Right ventricle myocardium inferior (tissue), 1 donor: Measurements from ENCODE around the gene WDFY3. TPM values are rescaled to one million over a fixed set of nuclear protein-coding genes. Genes with fewer than 3 reads are reported as not detected.

Experiments
- ATAC-seq: fragments of 200-7000 bp; cut with Tn5 transposase; one replicate; pipeline ENCODE4 v1.9.1; 2020; ENCODE audit warnings: mild to moderate bottlenecking, moderate library complexity
- DNase-seq: peaks from one replicate; pipeline ENCODE4 v3.0.0; 2021; ENCODE audit errors: missing footprints
- intact Hi-C: fragments of 100-400 bp; cut with DNase I; formaldehyde crosslinking; loops from one replicate; pipeline ENCODE4 v1.11.0; 2022
- total RNA-seq: library from RNA; stranded (reverse); fragmentation: NEBNext Ultra II Directional; extraction: Animal tissue kit (Norgen Biotek cat#: 25700); gene quantifications from one replicate; pipeline ENCODE4 v1.2.1, GENCODE V29; 2021
- donor health status: DM: no; HTN: yes; CAD: no; lungs with severe emphysema.

WDFY3 gene
- total RNA-seq, 1 donor from 2014 or later: 41.0 TPM

DNA sequence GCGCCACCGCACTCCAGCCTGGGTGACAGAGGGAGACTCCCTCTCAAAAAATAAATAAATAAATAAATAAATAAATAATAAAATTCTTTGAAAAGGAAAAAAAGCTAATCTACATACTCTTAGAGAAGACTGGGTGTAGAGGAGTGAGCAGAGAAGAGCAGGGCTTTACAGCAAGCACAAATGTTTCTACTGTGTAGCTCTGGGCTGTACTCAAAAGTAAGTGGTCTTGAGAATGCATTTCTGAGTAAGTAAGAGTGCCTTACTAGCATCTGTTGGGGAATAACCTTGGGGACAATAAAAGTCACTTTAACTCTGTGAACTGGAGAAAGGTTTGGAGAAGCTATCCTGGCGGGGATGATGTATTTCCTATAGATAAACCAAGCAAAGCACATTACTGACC, 185.8 kb downstream of the WDFY3 start:
- intact Hi-C loops: no loop called here
- DNase-seq (no peak), ATAC-seq (no peak)

DNA sequence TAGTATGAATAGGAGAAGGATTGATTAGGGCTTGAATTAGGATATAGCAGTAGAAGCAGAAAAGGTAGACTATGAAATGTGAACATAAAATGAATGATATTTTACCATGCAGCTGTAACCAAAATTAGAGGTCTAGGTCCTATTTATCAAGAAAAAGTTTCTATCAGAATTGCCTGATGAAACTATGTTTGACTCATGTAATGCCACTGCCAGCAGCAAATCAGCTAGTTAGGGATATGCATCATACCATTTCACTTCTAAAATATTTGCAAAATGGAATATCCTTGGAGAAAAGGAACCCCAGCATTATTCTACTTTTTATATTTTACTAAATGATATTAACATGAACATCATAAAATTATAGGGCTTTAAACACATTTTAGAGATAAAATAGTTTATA, 188.4 kb downstream of the WDFY3 start:
- ATAC-seq (no peak), DNase-seq (no peak)
- intact Hi-C loops: no loop called here

DNA sequence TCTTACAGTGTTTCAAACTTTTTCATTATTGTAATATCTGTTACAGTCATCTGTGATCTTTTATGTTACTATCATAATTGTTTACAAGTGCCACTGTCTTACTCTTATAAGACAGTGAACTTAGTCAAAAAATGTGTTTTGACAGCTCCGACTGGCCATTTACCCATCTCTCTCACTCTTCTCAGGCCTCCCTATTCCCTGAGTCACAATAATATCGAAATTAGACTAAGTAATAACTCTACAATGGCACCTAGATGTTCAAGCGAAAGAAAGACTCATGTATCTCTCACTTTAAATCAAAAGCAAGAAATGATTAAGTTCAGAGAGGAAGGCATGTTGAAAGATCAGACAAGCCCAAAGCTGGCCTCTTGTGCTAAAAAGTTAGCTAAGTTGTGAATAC, 199.3 kb downstream of the WDFY3 start:
- DNase-seq: no peak
- no peak for ATAC-seq
- intact Hi-C loops: no loop called here

DNA sequence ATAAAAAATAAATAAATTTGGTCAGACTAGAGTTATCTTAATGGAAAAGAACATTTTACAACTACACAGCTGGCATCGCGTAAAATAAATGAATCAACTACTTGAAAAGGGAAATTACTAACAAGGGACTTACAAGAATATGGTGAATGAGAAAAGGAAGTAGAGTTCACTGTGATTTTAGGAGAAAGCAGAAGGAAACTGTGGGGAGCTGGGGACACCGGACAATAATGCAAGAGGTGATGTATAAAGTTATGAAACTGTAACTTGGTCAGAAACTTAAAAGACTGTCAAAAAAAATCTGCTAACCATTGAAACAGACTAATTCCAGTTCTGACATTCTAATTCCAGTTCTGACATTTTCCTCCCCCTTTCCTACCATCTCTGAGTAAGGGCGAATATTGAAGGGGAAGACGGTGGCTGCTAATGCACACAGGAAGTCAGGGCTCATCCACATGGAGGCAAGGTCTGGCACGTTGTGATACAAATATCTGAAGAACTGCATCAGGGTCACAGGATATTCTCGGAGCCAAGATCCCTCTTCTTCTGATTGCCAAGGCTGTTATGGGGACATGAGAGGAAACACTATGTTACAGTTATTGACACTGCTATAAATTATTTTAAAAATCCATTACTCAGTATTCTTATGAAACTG, 213.0 kb downstream of the WDFY3 start:
- intact Hi-C loops: no loop called here
- no peak for DNase-seq
- ATAC-seq: no peak

DNA sequence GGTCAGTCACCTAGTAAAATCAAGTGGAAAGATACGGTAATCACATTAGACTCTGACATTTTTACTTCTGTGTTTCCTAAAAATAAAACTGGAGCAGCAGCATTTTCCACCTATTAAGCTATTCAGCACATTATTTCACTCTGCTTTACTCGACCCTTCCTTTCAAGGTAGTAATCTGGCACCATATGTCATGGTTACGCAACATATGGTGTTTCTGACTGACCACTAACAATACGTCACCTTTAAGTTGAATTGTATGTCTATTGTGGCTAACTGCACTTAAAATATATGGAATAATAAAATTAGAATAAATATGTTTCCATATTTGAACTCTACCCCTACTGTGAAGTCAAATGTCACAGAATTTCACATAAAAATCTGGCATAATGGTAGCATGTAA, 214.8 kb downstream of the WDFY3 start:
- intact Hi-C loops: no loop called here
- no peak for DNase-seq
- no peak for ATAC-seq

DNA sequence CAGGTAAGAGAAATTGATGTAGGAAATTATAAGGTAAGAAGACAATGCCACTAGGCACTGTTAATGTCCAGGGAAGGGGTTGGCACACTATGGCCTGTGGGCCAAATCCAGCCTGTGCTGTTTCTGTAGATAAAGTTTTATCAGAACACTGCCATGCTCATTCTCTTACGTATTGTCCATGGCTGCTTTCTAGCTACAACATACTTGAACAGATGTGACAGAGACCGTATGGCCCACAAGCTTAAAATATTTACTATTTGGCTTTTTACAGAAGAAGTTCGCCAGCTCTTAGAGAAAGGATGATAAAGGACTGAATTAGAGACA, 215.6 kb downstream of the WDFY3 start:
- intact Hi-C loops: loop anchor here (1.0 kb wide), 1 partner anchor 220 kb away; no protein-coding TSS in a partner anchor
- DNase-seq: no peak
- peak; percentile 8 for ATAC-seq

DNA sequence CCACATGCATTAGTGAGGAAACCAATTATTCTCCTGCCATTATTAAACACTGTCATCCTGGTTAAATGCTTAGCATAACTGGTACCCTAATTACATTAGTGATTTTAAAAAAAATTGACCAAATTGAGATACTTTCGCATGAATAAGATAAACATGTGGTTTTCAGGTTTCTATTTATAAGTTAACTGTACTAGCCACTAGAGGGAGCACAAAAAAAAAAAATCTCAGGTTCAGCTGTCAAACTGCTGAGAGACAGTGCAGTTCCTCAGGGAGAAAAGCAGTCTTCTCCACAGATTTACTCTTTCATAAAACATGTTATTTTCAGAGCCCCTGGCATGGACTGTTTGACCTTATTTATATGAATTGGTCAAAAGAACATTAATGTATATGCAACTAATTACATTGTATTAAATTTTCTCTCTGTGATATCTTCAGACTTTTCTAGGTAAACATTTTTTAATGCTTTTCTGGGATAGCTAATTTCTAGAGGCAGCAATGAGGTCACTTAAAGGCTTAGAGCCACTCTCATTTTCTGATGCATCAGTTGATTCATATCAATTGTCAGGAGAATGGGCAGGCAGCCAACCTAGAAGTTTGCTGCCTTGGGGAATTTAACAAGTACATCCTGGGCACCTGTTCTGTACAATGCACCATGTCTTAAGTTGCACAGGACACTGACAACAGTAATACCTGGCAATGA, 216.1 kb downstream of the WDFY3 start:
- ATAC-seq: peak; percentile 57
- intact Hi-C loops: loop anchor here (1.0 kb wide), 1 partner anchor 221 kb away; no protein-coding TSS in a partner anchor
- DNase-seq: no peak

DNA sequence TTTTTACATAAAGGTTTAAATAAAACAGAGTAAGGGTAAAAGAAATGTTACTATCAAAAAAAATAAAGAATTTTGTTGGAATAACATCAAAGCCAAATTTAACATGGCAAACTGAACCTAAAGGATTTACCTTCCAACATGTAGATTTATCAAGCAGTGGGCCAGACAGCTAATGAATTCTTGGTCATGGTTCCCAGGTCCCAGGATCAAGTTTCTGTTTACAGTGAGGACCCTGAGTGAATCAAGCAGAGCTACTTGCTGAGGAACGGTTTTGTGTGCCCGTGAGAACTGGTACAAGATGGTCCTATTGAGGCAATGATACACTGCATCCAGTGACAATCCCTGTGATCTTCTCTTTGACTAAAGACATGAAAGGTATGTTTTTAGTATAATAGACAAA, 226.4 kb downstream of the WDFY3 start:
- no peak for ATAC-seq
- intact Hi-C loops: no loop called here
- DNase-seq: no peak

DNA sequence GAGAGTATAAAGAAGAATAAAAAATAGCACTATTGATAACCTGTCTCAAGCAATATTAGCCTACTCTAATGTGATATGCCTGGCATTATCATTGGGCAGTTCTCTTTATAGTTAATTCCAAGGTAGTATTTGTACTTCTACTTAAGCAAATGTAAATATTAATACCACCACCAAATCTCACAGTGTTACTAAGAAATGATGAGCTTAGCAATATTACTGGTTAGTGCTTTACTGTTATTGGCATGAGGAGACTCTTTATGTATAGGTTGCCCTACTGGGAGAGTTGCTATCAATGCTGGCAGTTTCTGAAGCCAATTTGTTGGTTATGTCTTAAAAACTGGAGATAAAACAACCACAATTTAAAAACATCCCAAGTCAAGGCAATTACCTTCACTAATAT, 227.9 kb downstream of the WDFY3 start:
- no peak for DNase-seq
- intact Hi-C loops: no loop called here
- ATAC-seq: no peak

DNA sequence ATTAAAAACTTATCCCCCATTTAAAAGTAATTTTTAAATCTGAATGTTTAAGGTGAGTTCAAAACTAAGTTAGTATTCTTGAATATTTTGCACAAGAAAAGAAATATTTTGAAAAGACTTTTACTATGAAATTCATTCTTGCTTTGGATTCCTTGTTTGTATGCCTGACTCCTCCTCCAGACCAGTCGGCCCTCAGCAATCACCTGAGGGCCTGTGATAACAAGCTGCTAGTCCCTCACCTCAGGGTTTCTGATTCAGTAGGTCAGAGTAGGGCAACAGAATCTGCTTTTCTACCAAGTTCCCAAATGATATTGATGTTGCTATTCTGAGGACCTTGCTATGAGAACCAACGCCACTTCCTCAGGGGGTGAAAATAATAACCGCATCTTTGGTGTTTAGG, 228.8 kb downstream of the WDFY3 start:
- no peak for DNase-seq
- no peak for ATAC-seq
- intact Hi-C loops: no loop called here

DNA sequence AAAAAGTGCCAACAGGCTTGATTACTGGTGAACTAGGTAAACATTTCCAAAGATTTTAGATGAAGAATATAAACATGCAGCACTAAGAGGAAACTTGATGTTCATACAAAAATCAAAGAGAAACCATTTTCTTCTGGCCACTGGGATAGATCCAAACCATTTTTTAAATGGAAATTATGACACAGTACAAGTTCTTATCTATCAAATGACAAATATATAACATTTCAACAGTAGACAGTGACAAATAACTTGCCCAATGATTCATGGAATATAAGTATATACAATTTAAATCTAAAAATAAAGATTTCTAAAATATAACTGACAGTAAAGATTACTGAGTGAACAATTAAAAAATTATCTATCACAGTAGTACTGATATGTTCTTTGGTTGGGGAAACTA, 232.5 kb downstream of the WDFY3 start:
- ATAC-seq (peak; percentile 34), DNase-seq (no peak)
- intact Hi-C loops: no loop called here

DNA sequence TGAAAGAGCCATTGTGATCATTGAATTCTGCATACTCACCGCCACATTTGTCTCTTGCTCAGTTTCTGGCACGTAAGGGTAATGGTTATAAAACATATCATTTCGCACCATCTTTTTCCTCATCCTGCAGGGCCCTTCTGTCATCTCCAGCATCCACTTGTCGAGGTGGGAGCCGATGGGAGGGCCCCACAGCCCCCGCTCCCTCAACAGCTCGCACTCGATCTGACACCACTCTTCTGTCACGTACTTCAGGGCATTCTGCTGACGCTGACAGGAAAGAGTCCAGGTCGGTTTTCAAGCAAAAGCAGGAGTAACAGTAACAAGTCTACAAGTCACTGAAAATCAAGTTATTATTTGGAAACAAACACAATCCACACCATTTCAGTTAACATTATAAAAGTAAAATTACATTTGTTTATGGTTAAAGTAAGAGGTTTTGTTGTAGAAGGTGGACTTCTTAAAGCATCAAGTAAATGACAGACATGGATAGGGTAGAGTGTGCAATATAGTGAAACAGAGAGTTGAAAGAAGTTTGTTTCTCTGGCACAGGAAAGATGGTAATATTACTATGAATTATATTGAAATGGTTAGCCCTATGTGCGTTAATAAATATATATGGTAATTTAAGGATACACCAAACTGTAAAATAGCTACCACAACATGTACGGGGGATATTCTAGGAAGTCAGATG, 233.0 kb downstream of the WDFY3 start:
- intact Hi-C loops: no loop called here
- ATAC-seq: peak; percentile 97
- peak; percentile 67 for DNase-seq

DNA sequence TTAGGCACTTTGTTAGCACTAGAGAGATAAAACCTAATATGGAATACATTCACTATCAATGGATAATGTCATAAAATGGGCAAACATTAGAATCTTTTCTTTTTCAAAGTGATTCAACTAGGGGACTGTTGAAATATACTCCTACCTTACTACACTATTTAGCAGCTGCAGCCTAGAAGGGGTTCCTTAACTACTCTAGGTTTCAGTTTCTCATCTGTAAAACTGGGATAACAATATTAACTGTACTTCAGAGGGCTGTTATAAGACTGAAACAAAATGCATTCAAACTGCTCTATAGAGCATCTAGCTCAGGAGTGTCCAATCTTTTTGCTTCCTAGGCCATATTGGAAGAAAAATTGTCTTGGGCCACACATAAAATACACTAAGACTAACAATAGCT, 236.1 kb downstream of the WDFY3 start:
- no peak for ATAC-seq
- intact Hi-C loops: no loop called here
- no peak for DNase-seq

DNA sequence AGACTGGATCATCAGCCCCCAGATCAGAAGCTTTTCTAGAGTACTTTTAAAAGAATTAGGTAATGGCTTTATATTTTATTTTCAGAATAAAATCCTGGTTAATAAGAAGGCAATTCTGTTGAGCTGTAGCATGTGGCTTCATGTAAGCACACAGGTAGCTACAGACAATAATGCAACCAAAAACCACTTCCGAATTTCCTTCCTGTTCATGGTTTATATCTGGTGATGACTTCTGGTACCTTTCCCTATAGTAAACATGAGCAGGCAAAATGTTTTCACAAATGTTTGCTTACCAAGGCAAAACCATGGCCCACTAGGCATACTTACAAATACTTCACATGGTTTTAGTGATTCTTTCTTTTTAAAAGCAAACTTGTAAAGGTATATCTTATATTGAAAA, 239.0 kb downstream of the WDFY3 start:
- ATAC-seq (no peak), DNase-seq (no peak)
- intact Hi-C loops: loop anchor here (10.0 kb wide), 1 partner anchor 143 kb away; the partner anchor contains the start of gene CDS1

DNA sequence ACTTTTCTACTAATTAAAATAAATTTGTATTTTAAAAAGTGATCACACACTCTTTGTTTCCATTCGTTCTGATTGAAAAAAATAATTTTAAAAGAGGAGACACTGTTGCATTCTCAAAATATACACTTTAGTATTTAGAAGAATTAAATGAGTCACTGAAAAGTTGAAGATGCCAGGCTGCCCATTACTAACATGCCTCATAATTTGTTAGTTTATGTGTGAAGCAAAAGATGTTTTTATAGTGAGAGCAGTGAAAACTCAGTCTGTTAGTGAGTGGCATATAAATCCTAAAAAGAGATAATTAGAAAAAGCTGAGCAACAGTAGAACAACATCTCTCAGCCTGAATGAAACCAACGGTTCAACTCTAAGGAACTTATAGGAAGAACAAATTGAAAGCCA, 240.1 kb downstream of the WDFY3 start:
- ATAC-seq: no peak
- no peak for DNase-seq

DNA sequence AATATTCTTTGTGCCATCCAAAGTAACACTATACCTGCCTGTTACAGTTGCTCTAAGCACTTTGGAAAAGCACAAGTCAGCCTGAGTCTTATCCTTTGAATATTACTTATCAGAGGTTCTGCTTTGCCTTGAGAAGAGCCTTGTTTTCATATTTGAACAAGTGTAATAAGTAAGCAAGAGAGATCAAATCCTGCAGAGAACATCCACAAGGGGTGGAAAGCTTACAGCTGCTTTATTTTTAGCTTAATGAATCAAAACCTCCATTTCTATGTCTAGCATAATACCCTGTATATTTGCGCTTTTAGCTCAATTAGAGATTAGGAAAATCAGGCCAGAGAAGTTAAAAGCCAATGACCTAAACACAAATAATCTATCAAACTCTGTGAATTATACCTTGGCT, 243.8 kb downstream of the WDFY3 start:
- intact Hi-C loops: loop anchor here (10.0 kb wide), 1 partner anchor 138 kb away; the partner anchor contains the start of gene CDS1
- ATAC-seq: no peak

More for the DNA sequence above, 240.1 kb downstream of the WDFY3 start:
- intact Hi-C loops: loop anchor here (10.0 kb wide), 1 partner anchor 142 kb away; the partner anchor contains the start of gene CDS1

DNA sequence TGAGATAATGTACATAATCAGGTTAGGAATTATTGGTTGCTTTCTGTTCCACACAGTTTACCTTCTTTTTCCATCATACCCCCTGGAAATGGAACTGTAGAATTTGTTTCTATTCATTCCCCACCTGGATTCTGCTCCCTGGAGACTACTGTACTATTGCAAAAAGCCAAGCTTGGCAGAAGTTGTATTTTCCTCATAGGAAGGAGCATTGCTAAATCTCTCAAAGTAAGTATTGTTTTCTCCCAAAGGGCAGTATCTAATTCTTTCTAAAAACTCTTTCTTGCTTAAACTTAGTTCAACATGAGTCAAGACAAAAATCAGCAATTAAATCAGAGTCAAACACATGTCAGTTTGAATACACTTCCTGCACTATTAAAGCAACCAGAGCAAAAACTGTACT, 247.4 kb downstream of the WDFY3 start:
- ATAC-seq (peak; percentile 52), DNase-seq (no peak)
- intact Hi-C loops: no loop called here

More for the DNA sequence above, 243.8 kb downstream of the WDFY3 start:
- DNase-seq: no peak

DNA sequence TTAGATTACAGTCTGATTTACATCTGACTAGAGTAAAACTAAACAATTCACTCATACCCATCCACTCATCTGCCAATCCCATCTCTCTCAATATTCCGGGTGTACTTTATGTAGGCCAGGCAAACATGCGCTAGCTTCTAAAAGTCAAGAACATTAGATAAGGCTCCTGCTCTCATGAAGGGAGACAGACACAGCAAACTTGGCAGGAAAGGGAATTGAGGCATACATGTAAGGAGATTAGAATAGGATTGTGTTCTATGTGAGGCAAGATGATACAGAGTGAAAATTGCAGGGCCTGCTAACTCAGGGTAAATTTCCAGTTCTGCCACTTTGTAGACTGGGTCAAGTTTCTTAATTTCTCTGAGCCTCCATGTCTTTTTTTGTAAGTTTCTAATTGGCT, 247.8 kb downstream of the WDFY3 start:
- ATAC-seq (peak; percentile 61), DNase-seq (no peak)
- intact Hi-C loops: no loop called here

DNA sequence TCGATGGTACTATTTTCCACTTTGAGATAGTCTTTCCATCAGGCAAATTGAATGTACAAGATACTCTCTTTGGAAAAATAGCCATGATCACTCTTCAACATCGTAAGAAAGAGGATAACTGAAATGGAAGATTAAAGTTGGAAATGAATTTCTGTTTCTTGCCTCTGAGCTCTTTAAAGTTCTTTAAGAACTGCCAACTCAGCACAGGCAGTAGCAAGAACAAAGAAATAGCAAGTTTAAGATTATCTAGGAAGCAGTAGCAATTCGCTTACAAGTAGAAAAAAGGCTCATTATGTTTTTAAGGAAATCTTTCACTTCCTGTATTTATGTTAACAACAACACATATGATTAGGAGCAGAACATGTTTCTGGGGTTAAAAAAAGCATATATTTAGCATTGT, 255.9 kb downstream of the WDFY3 start:
- DNase-seq: no peak
- ATAC-seq: no peak
- intact Hi-C loops: no loop called here
